Middle frontal gyrus (tissue), 1 donor: ENCODE data around the gene RHBDD3.

Experiments
- DNase-seq: peaks from one replicate; pipeline ENCODE4 v3.0.0-alpha.2; 2015; ENCODE audit warnings: low spot score; ENCODE audit errors: extremely low spot score

RHBDD3 gene

GRCh38 chr22:29306175-29306834, 38.5 kb upstream of the RHBDD3 start, which contains the start of gene GAS2L1:
GAS2L1 (plus strand) TSS chr22:29306650; CDS start chr22:29308106, 1,456 bp downstream.
- DNase-seq, result no peak

DNA sequence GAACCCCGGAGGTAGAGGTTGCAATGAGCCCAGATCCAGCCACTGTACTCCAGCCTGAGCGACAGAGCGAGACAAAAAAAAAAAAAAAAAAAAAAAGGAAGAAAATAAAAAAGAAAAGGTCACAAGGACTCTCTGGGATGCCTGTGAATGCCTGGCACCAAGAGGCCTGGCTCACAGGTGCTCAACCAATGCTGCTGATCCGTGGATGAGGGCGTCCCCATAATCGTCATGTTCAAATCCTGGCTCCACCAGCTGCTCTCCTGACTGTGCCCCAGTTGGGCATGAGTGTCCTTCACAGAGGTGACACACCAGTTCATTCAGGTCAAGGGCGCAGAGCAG, 38.0 kb upstream of the RHBDD3 start:
- DNase-seq, result no peak

DNA sequence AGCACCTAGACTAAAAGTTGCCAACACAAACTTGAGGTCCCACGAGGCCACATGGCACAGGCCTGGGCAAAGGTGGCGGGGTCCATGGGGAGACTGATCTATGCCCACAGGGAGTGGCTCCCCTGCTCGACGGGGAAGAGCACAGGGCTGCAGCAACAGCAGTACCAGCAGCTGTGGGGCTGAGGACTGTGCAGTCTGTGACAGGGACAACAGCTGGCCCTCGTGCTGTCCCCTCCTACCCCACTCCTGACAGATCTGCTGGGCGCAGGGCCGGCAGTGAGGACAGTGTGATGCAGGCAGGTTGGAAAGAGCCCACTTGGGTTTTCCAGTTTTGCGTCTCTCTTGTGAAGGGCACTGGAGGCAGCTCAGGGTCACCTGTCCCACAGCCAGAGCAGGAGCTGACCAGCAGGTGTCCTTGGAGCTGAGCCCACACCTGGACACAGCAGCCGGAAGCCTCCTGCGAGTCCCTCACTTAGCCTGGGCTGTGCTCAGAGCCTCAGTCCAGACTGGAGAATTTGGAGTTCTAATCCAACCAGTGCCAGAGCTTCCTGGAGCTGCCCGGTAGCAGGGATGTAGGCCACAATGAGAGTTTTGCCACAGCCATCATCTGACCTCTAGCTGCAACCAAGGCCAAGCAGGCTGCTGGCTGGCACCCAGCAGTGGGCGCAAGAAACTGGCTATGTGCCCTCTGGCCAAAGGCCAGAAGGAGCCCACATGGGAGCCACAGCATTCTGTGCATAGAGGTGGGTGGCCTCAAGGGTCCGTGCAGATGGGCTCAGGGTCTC, 35.1 kb upstream of the RHBDD3 start:
- no peak for DNase-seq

GRCh38 chr22:29302402-29302680, 34.6 kb upstream of the RHBDD3 start:
- DNase-seq, result no peak

DNA sequence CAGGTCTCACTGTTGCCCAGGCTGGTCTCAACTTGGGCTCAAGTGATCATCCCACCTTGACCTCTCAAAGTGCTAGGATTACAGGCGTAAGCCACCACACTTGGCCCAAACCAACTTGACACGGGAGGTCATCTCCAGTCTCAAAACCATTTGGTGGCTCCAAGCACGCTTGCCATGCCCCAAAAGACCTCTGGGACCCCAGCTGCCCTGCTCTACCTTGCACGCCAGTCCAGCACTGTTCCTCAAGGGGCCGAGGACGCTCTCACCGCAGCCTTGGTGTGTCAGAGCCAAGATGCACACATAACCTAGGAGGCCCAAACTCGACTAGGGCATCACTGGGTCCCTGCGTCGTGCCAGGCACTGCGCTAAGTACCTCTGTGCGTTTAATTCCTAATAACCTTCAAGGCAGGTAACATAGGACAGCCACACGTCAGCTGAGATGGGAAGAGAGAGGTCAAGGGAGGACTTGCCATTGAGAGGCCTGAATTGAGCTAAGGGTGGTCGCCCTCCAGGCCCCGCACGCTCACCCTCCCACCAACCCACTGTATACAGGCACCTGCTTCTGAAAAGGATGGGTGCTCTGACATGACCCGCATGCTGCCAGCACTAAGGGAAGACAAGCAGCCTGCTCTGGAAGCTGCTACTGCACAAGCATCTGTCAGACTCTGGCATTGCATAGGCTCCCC, 34.1 kb upstream of the RHBDD3 start:
- no peak for DNase-seq

- no peak for DNase-seq
Measured at GRCh38 chr22:29300807-29301601, 33.2 kb upstream of the RHBDD3 start.

GRCh38 chr22:29300467-29300806, 32.7 kb upstream of the RHBDD3 start:
- no peak for DNase-seq

- no peak for DNase-seq
Measured at GRCh38 chr22:29299136-29299900, 31.5 kb upstream of the RHBDD3 start.

DNA sequence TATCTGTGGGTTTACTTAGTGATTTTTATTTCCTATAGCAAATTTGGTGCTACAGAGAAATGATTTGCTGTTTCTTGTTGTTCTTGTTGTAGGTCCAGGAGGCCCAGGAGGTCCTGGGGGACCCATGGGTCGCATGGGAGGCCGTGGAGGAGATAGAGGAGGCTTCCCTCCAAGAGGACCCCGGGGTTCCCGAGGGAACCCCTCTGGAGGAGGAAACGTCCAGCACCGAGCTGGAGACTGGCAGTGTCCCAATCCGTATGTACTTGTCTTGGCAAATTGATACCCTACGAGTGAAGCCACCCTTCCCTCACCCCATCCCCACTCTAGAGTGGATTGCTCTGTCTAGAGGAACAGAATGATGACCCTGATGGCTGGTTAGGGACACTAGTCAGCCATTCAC, 30.9 kb upstream of the RHBDD3 start:
- no peak for DNase-seq

GRCh38 chr22:29292379-29292778, 24.6 kb upstream of the RHBDD3 start:
- no peak for DNase-seq

GRCh38 chr22:29291215-29291614, 23.4 kb upstream of the RHBDD3 start:
- no peak for DNase-seq

DNA sequence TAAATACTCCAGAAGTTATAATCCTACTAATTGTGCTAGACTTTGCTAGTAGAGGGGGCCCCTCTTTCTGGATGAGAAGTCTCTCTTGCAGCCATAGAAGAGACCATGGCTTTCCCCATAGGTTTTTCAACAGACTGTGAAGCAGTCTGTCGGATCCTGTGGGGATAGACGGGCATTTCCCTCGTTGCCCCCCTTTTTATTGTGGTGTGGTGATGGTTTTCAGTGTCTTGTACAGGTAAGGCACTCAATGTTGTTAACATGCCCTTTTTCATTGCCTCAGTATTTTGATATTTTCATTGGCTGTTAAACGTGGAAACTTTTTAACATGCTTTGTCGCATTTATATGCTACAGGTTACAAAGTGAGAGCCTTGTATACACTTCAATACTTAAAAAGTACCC, 22.3 kb upstream of the RHBDD3 start:
- no peak for DNase-seq

DNA sequence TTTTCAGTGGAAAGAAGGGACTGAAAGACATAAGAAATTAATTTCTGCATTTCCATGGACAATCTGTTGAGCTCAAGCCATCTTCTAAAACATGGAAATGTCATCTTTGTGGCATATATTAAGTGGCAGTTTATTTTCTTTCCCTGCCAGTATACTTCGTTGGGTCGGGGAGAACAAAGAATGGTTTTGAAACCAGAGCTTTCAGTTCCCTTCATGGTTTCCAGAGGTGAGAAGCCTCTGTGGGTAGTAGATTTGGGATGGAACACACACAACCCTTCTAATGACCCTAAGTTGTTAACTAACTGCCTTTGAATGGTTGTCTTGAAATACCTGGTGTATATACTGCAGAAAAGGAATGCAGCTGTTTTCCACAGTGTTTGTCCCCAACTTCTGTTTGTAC, 21.1 kb upstream of the RHBDD3 start:
- no peak for DNase-seq

GRCh38 chr22:29284196-29284595, 16.4 kb upstream of the RHBDD3 start:
- no peak for DNase-seq

GRCh38 chr22:29277927-29278326, 10.1 kb upstream of the RHBDD3 start:
- DNase-seq, result no peak

GRCh38 chr22:29275819-29276565, 8.2 kb upstream of the RHBDD3 start:
- DNase-seq, result no peak

DNA sequence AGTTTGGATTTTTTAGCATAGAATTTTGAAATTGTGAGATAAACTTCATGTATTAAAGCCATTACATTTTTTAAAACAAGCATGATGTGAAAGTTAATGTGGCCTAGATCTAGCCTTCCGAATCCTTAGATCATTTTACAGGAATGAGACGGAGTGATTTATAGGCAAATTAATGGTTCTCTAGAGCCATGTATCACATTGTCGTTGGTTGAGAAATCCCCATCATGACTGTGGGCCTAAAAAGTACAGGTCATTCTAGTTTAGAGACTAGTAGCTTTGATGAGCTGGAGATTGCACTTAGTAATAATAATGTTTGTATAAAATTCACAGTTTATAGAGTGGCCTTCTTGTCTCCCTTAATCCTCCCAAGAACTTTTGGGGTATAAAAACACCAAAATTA, 7.4 kb upstream of the RHBDD3 start:
- DNase-seq, result no peak

DNA sequence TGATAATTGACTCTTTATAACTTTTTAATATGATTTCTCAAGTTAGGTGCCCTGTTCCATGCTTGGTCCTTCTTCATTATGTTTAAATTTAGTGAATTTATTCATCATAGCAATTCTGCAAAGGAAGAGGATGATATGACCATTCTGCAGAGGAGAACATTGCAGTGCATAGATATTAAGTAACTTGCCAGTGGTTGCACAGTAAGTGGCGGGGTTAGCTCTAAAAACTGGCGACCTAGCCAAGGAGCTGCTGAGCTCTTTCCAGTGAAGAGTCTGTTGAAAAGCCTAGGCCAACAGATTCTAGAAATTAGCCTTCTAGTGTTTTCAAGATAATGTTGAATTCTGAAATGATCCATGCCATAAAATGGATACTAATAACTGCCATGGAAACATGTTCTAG, 4.8 kb upstream of the RHBDD3 start:
- no peak for DNase-seq

- DNase-seq, result no peak
Measured at GRCh38 chr22:29270475-29271271, 2.9 kb upstream of the RHBDD3 start.
